Dedifferentiated amniotic fluid mesenchymal stem cell (primary cell): ENCODE data around the gene AHSP.
"Not testable (repeated sequence)": the region's sequence is repeated elsewhere in the genome, so short reads cannot be mapped to it uniquely, and the experiment has no call there.

ENCODE experiments used
- DNase-seq: peaks from one replicate; pipeline ENCODE4 v3.0.0-alpha.2; 2016; ENCODE audit errors: extremely low spot score

The AHSP gene, protein sequence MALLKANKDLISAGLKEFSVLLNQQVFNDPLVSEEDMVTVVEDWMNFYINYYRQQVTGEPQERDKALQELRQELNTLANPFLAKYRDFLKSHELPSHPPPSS

DNA sequence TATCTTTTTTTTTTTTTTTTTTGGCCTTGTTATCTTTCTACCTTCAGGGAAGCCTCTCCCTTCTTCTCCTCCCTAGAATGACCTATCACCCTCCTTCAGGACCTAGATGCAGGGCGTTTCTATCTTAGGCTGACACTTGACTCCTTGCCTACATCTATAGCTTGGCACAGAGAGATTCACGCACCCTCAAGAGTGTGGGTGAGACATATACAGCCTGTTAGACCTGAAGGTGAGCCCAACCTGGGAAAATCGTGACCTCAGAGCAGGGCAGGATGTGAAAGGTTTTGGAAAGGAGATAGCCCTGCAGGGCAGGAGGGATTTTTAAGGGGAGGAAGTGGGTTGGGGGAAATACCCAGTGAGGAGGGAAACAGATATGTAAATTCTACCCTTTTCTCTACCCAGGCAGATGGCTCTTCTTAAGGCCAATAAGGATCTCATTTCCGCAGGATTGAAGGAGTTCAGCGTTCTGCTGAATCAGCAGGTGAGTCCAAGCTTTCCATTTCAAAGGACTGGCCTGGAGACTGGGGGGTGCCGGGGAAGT, at the start of gene AHSP:
Gene AHSP, plus strand, starts transcription at position 167 of the 541 bp plus-strand sequence. Its CDS starts 240 bp downstream, at position 407.
- no peak for DNase-seq

DNA sequence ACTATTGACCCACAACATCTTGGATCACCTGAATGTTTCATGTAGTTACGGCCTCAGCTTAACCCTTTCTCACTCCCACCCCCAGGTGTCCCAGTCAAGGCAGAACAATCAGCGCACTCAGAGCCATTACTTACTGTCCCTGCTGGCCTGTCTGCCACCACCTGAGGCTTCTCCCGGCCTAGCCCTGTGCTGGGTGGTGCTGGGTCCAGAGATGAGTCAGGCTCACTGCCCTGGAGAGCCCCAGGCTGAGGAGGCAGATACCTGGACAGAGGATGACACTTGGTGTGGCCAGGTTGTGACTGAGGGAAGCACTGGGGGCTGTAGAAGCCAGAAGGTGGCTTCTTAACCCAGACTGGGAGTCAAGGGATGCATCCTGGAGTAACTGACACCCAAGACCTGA, 48.7 kb upstream of the AHSP start:
- DNase-seq: no peak

DNA sequence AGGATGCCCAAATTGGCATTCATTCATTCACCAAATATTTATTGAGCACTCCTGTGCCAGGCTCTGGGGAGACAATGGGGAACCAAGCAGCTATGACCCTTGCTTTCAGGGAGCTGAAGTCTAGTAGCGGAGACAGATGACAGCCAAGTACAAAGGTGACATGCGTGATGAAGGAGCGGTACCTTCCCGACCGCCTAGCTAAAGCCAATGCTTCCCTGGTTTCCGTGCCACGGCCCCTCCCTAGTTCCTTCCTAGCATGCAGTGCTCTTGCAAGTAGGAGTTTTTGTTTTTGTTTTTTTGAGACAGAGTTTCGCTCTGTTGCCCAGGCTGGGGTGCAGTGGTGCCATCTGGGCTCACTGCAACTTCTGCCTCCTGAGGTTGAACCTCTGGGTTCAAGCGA, 47.9 kb upstream of the AHSP start:
- no peak for DNase-seq

DNA sequence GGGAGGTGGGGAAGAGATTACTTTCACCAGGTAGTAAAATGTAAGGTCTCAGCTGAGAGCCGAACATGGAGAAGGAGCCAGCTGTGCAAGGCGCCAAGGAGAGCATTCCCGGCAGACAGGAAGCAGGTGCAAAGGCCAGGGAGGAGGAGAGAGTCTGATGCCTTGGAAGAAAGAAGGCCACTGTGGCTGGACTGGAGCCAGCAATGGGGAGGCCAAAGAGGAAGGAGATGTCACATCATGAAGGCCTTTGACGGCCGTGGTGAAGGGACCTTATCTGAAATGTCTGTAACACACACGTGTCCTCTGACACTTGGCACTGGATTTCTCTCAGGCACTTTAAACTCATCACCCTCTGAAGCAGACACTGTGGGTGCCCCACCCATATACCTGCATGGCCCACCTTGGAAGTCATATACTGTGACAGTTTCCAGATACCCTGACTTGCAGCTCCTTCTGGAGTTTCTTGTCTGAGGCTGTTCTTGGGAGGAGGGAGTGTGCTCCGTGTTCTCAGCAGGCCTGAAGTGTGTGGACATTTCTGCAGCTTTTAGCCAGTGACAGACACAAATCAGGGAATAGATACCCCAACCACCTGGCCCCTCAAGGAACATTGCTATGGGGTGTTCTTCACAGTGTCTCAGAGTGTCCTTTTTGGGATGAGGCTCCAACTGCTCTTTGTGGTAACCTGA, 46.7 kb upstream of the AHSP start:
- no peak for DNase-seq

DNA sequence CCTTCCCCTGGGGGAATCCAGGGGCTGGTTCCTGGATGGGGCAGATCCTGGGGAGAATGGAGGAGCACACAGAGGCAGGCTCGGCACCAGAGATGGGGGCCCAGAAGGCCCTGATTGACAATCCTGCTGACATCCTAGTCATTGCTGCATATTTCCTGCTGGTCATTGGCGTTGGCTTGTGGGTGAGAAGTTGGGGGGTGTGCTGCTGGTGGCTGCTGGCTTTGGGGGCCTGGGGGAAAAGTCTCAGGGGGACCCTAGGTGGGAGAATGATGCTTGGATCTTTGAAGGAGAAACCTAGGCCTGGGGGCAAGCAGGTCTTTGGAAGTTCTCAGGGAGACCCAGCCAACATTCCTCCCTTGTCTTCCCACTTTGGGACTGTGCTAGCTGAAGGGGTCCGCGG, 44.6 kb upstream of the AHSP start, which contains the start of gene SLC5A2:
Gene SLC5A2, plus strand, starts transcription at position 43 of the 400 bp plus-strand sequence. Its CDS starts 14 bp downstream, at position 57.
- no peak for DNase-seq

DNA sequence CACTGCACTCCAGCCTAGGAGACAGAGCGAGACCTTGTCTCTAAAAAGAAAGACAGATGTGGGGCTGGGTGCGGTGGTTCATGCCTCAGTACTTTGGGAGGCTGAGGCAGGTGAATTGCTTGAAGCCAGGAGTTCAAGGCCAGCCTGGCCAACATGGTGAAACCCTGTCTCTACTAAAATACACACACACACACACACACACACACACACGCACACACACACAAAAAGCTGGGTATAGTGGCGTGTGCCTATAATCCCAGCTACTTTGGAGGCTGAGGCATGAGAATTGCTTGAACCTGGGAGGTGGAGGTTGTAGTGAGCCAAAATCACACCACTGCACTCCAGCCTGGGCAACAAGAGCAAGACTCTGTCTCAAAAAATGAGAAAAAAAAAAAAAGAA, 43.7 kb upstream of the AHSP start:
- DNase-seq: not testable (repeated sequence)

DNA sequence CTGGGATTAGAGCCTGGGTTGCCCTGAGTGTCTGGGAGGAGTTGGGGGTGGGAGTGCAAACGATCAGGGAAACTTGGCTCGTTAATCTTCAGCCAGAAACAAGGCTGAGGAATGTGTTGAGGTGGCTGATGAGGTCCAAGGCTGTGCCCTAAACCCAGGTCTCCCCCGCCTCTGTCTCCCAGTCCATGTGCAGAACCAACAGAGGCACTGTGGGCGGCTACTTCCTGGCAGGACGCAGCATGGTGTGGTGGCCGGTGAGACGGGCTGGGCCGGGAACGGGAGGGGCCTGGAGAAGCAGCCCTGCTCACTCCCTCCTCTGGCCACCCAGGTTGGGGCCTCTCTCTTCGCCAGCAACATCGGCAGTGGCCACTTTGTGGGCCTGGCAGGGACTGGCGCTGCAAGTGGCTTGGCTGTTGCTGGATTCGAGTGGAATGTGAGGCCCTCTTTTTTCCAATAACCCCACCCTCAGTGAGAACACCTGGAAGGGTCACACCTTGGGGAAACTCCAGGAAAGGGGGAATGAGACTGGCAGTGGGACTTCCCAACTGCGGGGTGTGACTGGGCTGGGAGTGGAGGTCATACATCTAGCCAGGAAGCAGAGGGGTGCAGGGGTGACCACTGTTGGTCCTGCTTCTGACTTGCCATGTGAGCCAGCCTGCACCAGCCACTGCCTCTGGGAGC, 43.1 kb upstream of the AHSP start:
- no peak for DNase-seq

DNA sequence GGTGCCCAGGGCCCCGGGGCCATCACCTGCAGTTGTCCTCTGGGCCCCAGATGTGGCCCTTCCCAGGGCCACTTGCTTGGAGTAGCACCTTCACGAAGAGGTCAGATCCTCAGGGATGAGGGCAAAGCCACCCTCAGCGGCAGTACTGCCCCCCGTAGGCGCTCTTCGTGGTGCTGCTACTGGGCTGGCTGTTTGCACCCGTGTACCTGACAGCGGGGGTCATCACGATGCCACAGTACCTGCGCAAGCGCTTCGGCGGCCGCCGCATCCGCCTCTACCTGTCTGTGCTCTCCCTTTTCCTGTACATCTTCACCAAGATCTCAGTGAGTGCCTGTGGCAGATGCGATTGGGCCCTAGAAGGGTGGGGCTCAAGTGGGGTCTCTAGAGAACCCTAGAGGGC, 42.1 kb upstream of the AHSP start:
- no peak for DNase-seq

DNA sequence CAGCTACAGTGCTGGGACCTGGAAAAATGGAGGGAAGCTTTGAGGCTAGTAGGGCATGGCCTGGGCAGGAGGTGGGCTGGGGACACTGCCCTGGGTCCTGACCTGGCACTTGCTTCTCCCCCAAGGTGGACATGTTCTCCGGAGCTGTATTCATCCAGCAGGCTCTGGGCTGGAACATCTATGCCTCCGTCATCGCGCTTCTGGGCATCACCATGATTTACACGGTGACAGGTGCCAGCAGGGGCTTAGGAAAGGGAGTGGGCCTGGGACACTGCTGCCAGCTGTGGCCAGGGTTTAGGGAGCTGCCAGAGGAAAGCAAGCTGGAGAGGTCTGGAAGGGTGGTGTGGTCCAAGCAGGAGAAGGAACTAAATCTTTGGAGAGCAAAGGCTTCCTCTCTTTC, 41.7 kb upstream of the AHSP start:
- no peak for DNase-seq

DNA sequence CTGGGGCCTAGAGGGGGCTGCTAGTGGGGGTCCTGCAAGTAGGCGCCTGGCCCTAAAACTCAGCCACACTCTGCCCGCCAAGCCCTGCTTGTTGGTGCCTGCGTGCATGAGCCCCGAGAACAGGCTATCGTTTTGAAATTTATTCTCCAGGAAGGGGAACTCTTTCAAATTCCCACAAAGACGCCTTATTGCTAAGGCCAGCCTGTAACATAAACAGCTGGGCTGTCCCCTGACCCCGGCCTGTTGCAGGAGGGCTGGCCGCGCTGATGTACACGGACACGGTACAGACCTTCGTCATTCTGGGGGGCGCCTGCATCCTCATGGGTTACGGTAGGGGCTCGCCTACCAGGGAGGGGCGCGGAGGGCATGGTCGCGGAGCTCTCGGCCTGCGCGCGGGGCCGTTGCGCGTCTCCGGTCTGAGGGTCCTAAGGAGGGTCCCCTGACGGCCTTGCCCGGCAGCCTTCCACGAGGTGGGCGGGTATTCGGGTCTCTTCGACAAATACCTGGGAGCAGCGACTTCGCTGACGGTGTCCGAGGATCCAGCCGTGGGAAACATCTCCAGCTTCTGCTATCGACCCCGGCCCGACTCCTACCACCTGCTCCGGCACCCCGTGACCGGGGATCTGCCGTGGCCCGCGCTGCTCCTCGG, 40.5 kb upstream of the AHSP start:
- DNase-seq: no peak

DNA sequence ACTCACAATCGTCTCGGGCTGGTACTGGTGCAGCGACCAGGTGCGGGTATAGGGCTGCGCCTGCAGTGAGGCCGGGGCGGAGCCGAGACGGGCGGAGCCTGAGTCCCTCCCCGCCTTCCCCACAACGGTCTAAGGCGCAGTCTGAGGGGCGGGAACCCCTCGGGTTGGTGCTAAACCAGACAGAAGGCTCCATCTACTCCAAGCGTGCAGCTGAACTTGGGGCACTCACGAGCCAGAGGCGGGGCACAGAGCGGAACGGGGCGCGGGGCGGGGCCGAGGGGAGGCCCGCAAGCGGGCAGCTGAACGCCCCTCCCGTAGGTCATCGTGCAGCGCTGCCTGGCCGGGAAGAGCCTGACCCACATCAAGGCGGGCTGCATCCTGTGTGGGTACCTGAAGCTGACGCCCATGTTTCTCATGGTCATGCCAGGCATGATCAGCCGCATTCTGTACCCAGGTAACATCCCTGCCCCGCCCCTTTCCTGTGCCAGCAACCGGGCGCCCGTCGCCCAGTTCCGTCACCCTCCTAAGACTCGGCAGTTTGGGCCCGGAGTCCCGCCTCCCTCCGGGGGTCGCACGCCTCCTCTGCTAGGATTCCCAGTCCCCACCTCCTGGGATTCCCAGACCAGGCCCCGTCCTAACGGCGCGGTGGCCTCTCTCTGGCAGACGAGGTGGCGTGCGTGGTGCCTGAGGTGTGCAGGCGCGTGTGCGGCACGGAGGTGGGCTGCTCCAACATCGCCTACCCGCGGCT, 39.8 kb upstream of the AHSP start:
- no peak for DNase-seq

DNA sequence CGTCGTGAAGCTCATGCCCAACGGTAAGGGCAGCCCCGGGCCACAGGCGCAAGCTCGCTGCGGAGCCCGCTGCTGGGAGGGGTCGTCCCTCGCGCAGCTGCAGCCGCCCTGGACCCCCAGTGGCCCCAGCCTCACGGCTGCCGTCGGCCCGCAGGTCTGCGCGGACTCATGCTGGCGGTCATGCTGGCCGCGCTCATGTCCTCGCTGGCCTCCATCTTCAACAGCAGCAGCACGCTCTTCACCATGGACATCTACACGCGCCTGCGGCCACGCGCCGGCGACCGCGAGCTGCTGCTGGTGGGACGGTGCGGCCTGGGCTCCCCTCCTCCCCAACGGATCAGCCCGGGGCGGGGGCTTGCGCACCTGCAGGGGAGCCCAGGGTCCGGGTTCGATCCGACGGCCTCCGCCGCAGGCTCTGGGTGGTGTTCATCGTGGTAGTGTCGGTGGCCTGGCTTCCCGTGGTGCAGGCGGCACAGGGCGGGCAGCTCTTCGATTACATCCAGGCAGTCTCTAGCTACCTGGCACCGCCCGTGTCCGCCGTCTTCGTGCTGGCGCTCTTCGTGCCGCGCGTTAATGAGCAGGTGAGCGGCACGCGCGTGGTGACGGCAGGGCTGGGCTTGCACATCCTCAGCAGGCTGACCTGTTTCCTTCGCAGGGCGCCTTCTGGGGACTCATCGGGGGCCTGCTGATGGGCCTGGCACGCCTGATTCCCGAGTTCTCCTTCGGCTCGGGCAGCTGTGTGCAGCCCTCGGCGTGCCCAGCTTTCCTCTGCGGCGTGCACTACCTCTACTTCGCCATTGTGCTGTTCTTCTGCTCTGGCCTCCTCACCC, 39.0 kb upstream of the AHSP start:
- no peak for DNase-seq

DNA sequence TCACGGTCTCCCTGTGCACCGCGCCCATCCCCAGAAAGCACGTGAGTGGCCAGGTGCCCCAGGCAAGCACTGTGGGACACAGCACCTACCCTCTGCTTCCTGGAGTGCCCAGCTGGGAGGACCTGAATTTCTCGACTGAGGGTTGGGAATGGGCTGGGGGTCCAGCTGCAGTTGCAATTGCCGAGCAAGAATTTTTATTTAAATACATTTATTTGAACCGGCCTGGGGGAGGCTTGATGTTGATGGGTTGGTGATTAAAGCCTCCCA, 38.5 kb upstream of the AHSP start:
- no peak for DNase-seq

DNA sequence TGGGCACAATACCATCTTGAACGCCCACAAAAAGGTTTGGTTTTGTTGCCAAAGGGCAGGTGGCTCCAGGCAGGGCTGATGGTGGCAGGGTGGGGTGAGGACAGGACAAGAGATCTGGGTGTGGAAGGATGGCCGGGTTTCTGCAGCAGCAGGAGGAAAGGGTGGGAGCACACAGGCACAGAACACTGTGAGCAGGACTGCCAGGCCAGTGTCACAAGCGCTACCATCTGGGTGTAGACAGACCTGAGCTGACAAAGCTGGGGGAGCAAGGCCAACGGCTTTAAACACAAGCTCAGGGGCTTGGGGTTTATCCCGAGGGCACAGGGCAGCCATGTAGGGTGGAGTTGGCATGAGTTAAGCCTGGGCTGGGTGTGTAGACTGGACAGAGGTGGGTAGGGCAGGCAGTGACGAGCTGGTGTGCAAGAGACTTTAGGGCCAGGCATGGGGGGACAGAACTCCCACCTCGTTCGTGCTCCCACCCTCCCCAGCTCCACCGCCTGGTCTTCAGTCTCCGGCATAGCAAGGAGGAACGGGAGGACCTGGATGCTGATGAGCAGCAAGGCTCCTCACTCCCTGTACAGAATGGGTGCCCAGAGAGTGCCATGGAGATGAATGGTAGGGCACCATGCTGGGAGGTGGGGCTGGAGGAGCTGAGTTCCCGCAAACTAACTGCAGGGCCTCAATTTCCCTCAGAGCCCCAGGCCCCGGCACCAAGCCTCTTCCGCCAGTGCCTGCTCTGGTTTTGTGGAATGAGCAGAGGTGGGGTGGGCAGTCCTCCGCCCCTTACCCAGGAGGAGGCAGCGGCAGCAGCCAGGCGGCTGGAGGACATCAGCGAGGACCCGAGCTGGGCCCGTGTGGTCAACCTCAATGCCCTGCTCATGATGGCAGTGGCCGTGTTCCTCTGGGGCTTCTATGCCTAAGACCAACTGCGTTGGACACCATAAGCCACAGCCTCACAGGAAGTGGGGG, 37.8 kb upstream of the AHSP start:
- DNase-seq: no peak

DNA sequence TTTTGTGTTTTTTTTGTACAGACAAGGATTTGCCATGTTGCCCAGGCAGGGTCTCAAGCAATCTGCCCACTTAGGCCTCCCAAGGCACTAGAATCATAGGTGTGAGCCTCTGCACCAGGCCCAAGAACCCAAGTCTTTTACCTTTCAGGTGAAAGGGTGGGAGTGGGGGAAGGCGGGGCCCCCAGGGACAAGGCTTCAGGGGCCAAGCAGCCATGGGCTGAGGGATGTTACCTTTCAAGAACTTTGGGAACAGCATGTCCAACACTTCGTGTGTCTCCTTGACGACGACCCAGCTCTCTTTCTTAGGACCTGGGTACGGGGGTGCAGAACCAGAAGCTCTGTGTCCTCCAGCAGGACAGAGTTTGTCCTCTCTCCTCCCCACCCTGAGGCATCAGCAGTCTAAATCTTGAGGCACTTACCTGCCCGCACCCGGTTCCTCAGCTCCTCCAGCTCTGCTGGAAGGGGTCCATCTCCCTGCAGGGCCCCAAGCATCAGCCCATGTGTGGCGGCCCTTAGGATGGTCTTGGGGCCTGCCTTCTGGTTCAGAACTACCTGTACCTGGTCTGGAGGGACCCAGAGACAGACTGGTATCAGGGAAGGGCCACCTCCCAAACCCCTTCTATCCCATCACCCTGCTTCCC, 35.8 kb upstream of the AHSP start:
- no peak for DNase-seq

DNA sequence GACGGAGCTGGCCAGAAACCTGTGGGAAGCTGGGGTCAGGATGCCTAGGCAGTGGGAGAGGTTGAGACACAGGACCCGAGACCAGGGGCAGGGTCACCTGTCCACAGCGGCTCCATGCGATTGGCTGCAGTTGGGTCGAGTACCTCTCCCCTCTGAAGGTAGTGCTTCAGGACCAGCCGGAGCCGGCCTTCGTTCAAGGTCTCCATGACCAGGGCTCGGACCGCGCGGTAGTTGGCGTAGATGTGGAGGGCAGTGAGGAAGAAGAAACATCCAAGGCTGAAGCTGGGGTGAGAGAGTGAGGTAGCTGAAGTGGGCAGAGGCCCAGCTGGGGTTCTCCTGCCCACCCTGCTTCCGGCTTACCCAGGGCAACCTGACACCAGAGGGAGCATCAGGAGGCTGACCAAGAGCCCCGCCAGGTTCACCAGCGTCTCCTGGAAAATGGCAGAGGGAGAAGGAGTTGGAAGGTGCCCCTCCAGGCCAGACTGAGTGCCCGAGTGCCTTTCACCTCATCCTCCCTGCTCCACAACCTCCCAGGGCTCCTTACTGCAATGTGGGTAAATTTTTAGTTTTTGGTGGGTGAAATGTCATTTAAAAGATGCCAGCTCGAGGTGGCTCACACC, 34.1 kb upstream of the AHSP start:
- DNase-seq: no peak

DNA sequence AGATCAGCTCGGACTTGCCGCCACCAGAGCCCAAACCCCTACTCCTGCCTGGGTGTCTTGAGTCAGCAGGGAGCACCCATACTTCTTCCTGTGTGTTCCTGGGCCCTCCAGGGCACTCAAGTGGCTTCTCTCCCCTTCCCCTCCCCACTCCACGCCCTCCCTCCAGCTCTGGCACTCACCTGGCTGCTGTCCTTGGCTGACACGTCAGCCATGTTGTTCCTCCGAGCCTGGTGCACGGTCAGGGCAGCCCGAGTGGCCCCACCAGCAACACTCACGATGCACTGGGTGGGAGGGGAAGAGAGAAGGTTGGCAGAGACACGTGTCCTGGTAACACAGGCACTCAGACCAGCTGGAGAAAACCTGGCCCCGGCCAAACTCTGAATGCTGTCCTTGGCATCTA, 31.0 kb upstream of the AHSP start:
- DNase-seq: no peak

DNA sequence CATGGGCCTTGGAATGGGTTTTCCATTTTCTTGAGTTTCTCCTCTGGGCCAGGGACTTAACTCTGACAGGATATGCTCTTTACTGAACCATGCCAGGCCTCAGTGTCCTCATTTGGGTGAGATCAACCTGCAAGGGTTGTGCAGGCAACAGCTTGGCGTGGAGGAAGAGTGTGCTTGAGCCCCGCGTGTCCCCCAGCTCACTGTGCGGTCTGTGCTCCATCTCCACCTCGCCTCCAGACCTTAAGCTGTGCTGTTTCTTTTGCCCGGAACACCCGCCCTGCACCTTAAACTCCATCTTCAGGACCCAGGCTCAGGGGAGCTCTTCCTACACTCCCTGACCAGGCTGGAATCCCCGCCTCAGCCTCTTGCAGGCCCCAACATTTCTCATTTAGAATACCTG, 29.2 kb upstream of the AHSP start:
- no peak for DNase-seq

DNA sequence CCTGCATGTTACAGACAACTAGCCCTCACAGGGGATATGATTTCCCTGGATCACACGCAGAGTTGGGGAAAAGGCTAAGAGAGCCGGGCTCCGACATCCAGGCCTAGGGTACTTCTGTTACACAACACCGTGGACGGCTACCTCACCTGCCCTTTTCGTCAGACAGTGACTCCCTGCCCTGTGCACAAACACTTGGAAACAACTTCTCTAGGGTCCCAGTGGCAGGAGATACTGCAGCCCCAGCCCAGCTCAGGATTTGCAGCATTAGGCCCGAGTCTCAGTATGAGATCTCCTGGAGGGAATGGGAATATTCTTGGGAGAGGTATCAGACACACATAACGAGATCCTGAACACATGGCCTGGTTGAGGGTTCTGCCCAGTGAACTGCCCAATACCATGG, 27.8 kb upstream of the AHSP start:
- no peak for DNase-seq
